Prostate gland (tissue), 2 donors: ENCODE measurements around the gene KRT78.

Experiments
- POLR2A ChIP-seq: fragments of 450-650 bp; IDR thresholded peaks from one replicate; pipeline ENCODE4 v1.6.1; 2016; ENCODE audit warnings: antibody characterized with exemption, mild to moderate bottlenecking
- TF ChIP-seq, protein P1 (sequence below), 4 experiments: fragments of 200-600 bp in 2 of 4; fragments of 450-650 bp in 2 of 4; sonication (generic) in 2 of 4; IDR thresholded peaks; 1 replicate in 3 of 4; 2 replicates in 1 of 4; pipeline ENCODE4 v1.5.1; 2016 to 2019; ENCODE audit warnings: antibody characterized with exemption in 4 of 4, mild to moderate bottlenecking in 2 of 4, moderate library complexity in 2 of 4

- TF ChIP-seq, protein P1, sequence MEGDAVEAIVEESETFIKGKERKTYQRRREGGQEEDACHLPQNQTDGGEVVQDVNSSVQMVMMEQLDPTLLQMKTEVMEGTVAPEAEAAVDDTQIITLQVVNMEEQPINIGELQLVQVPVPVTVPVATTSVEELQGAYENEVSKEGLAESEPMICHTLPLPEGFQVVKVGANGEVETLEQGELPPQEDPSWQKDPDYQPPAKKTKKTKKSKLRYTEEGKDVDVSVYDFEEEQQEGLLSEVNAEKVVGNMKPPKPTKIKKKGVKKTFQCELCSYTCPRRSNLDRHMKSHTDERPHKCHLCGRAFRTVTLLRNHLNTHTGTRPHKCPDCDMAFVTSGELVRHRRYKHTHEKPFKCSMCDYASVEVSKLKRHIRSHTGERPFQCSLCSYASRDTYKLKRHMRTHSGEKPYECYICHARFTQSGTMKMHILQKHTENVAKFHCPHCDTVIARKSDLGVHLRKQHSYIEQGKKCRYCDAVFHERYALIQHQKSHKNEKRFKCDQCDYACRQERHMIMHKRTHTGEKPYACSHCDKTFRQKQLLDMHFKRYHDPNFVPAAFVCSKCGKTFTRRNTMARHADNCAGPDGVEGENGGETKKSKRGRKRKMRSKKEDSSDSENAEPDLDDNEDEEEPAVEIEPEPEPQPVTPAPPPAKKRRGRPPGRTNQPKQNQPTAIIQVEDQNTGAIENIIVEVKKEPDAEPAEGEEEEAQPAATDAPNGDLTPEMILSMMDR (IDR thresholded peaks at IDR 0.05): no peak
- no peak for TF ChIP-seq POLR2A
These were observed 57.3 kb downstream of the KRT78 start for GRCh38 chr12:52791271-52792184.
